HCT116 (cell line): ENCODE data around the gene SVIL. TPM values are rescaled to one million over a fixed set of nuclear protein-coding genes. Genes with fewer than 3 reads are reported as not detected.
"Not testable (repeated sequence)": the region's sequence is repeated elsewhere in the genome, so short reads cannot be mapped to it uniquely, and the experiment has no call there.

Experiments used
- ATAC-seq: fragments of 200-7000 bp; cut with Tn5 transposase; 2 replicates; pipeline ENCODE4 v1.9.1; 2020; ENCODE audit warnings: mild to moderate bottlenecking, moderate library complexity
- BruUV-seq: library from RNA; stranded (reverse); fragments of 400-500 nt; replicated peaks from 2 replicates; lab custom pipeline; 2021; lab: Mats Ljungman, UMichigan
- CTCF ChIA-PET: fragments of 300-600 bp; sonication (Branson Sonifier 250); formaldehyde crosslinking; loops from one replicate; lab custom pipeline; 2021; ENCODE audit warnings: antibody characterized with exemption; lab: Charles Lee
- POLR2A ChIA-PET: fragments of 300-600, 350-600 bp; sonication (Branson Sonifier 250); formaldehyde crosslinking; loops from one replicate; lab custom pipeline; 2021; ENCODE audit warnings: antibody characterized with exemption; lab: Charles Lee
- RAD21 ChIA-PET, 2 experiments: fragments of 300-600 bp; sonication (Branson Sonifier 250); formaldehyde crosslinking; loops; one replicate each; lab custom pipeline; 2023; ENCODE audit warnings: low total read pairs in 2 of 2; ENCODE audit not compliant: uncharacterized antibody in 2 of 2, unreplicated experiment in 2 of 2, low non-redundant PET in 1 of 2; lab: Charles Lee
- DNase-seq: peaks from one replicate; pipeline ENCODE4 v3.0.0-alpha.2; 2010; ENCODE audit warnings: low read depth, low spot score
- H2AFZ ChIP-seq: fragments of 200-600 bp; shearing (Covaris generic), sonication (generic); 2 replicates; pipeline ENCODE4 v1.6.1; 2017; ENCODE audit warnings: low read depth, mixed run types, mixed read lengths, antibody characterized with exemption, low read length; ENCODE audit not compliant: poor library complexity, severe bottlenecking
- H3K27ac ChIP-seq: 2 replicates; pipeline ENCODE4 v1.5.1; 2012; ENCODE audit warnings: low read depth, low read length
- H3K27me3 ChIP-seq: fragments of 200-600 bp; sonication (generic); 2 replicates; pipeline ENCODE4 v1.6.1; 2016; ENCODE audit warnings: mixed run types, low read length, mixed read lengths; ENCODE audit not compliant: insufficient read depth
- H3K36me3 ChIP-seq, 2 experiments: fragments of 200-500 bp in 1 of 2; fragments of 200-600 bp in 1 of 2; sonication (Bioruptor generic) in 1 of 2; sonication (generic) in 1 of 2; 2 replicates each; pipeline versions ENCODE4 v1.5.1 to v1.6.1; 2014 to 2016; ENCODE audit warnings: low read length in 2 of 2, inconsistent platforms in 1 of 2, mixed read lengths in 1 of 2, mixed run types in 1 of 2; ENCODE audit not compliant: insufficient read depth in 2 of 2, control insufficient read depth in 1 of 2
- H3K4me1 ChIP-seq, 2 experiments: fragments of 200-600 bp in 1 of 2; sonication (generic) in 1 of 2; 2 replicates each; pipeline versions ENCODE4 v1.5.1 to v1.6.1; 2012 to 2017; ENCODE audit warnings: low read length in 2 of 2, inconsistent platforms in 1 of 2, mild to moderate bottlenecking in 1 of 2, mixed read lengths in 1 of 2, mixed run types in 1 of 2, moderate library complexity in 1 of 2; ENCODE audit not compliant: insufficient read depth in 2 of 2, control insufficient read depth in 1 of 2
- H3K4me2 ChIP-seq: fragments of 200-600 bp; sonication (generic); 2 replicates; pipeline ENCODE4 v1.6.1; 2017; ENCODE audit warnings: mixed run types, low read length, mixed read lengths
- H3K4me3 ChIP-seq, 2 experiments: fragments of 200-600 bp in 1 of 2; sonication (generic) in 1 of 2; replicated peaks in 1 of 2; 2 replicates each; pipeline ENCODE4 v1.5.1; 2011 to 2016; ENCODE audit warnings: low read length in 2 of 2, control low read depth in 1 of 2, low read depth in 1 of 2, mild to moderate bottlenecking in 1 of 2, mixed read lengths in 1 of 2, mixed run types in 1 of 2
- H3K79me2 ChIP-seq: fragments of 200-600 bp; sonication (generic); 2 replicates; pipeline ENCODE4 v1.6.1; 2017; ENCODE audit warnings: mild to moderate bottlenecking, mixed run types, low read length, moderate library complexity, mixed read lengths; ENCODE audit not compliant: insufficient read depth
- H3K9ac ChIP-seq: fragments of 200-600 bp; sonication (generic); 2 replicates; pipeline ENCODE4 v1.6.1; 2016; ENCODE audit warnings: low read length, mixed read lengths
- H3K9me2 ChIP-seq: fragments of 200-600 bp; sonication (generic), shearing (Covaris generic); 2 replicates; pipeline ENCODE4 v1.6.1; 2017; ENCODE audit warnings: mixed run types, mild to moderate bottlenecking, moderate library complexity; ENCODE audit not compliant: insufficient read depth
- H3K9me3 ChIP-seq, 2 experiments: fragments of 200-500 bp in 1 of 2; fragments of 200-600 bp in 1 of 2; sonication (Bioruptor generic) in 1 of 2; sonication (generic) in 1 of 2; 2 replicates each; pipeline ENCODE4 v1.6.1; 2014 to 2017; ENCODE audit warnings: low read length in 2 of 2, mixed read lengths in 2 of 2, inconsistent platforms in 1 of 2, low read depth in 1 of 2, mild to moderate bottlenecking in 1 of 2, mixed run types in 1 of 2, moderate library complexity in 1 of 2; ENCODE audit not compliant: control insufficient read depth in 1 of 2, insufficient read depth in 1 of 2
- H4K20me1 ChIP-seq: fragments of 200-600 bp; sonication (generic), shearing (Covaris generic); 2 replicates; pipeline ENCODE4 v1.6.1; 2017; ENCODE audit warnings: mixed run types, mild to moderate bottlenecking, moderate library complexity; ENCODE audit not compliant: insufficient read depth
- CEBPB ChIP-seq: IDR thresholded peaks from 2 replicates; pipeline ENCODE4 v1.6.1; 2012; ENCODE audit warnings: low read depth
- ELF1 ChIP-seq: IDR thresholded peaks from 2 replicates; pipeline ENCODE4 v1.6.1; 2012; ENCODE audit warnings: low read depth, borderline replicate concordance
- SIN3A ChIP-seq: IDR thresholded peaks from 2 replicates; pipeline ENCODE4 v1.6.1; 2012; ENCODE audit warnings: low read depth
- YY1 ChIP-seq: IDR thresholded peaks from 2 replicates; pipeline ENCODE4 v1.6.1; 2011; ENCODE audit warnings: low read length, low read depth, moderate library complexity, mild to moderate bottlenecking; ENCODE audit not compliant: insufficient replicate concordance; ENCODE audit errors: extremely low read depth
- intact Hi-C: fragments of 100-400 bp; cut with micrococcal nuclease; formaldehyde crosslinking; loops from 2 replicates; pipeline ENCODE4 v1.10.0; 2022
- total RNA-seq: library from RNA; stranded (reverse); gene quantifications from one replicate; pipeline ENCODE4 v1.2.1, GENCODE V29; 2021; ENCODE audit not compliant: unreplicated experiment
- TF ChIP-seq, protein P1 (sequence below): IDR thresholded peaks from 2 replicates; pipeline ENCODE4 v1.6.1; 2012; ENCODE audit warnings: low read depth

SVIL gene
- total RNA-seq, 1 experiment from 2014 or later = 27.0 TPM

DNA sequence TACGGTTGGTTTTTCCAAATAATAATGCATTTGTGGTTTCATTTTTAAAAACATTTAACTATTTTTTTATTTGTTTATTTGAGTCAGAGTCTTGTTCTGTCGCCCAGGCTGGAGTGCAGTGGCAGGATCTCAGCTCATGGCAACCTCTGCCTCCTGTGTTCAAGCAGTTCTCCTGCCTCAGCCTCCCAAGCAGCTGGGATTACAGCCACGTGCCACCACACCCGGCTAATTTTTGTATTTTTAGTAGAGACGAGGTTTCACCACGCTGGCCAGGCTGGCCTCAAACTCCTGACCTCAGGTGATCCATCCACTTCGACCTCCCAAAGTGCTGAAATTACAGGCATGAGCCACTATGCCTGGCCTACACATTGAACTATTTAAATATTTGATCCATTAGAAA lies 28.1 kb downstream of the SVIL start:
- RAD21 ChIA-PET, H3K79me2 ChIP-seq, H3K9me3 ChIP-seq, H3K27me3 ChIP-seq, H3K4me2 ChIP-seq, DNase-seq, H3K27ac ChIP-seq, H3K4me1 ChIP-seq, BruUV-seq, intact Hi-C loops, H4K20me1 ChIP-seq, POLR2A ChIA-PET, H2AFZ ChIP-seq, ATAC-seq, H3K9ac ChIP-seq, H3K4me3 ChIP-seq, H3K9me2 ChIP-seq, H3K36me3 ChIP-seq: not testable (repeated sequence)
- CTCF ChIA-PET = interaction anchor here (1.1 kb wide), 1 partner anchor 17 kb away, joined by 3 read pairs; no protein-coding TSS in a partner anchor

DNA sequence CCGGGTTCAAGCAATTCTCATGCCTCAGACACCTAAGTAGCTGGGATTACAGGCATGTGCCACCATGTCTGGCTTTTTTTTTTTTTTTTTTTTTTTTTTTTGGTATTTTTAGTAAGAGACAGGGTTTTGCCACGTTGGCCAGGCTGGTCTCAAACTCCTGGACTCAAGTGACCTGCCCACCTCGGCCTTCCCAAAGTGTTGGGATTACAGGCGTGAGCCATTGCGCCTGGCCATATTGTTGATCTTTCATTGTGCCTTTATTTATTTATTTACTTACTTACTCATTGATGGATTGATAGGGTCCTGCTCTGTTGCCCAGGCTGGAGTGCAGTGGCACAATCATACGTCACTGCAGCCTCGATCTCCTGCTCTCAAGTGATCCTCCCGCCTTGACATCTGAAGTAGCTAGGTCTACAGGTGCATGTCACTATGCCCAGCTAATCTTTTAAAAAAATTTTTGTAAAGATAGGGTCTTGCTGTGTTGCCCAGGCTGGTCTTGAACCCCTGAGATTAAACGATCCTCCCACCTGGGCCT lies 30.4 kb downstream of the SVIL start:
- DNase-seq = no peak
- H2AFZ ChIP-seq = no peak overlapping the region
- H3K4me1 ChIP-seq = peaks cover 0 to 17% of the 10 kb centered on the region in 2 experiments; a peak in 2 of 4 replicates
- no peak for ATAC-seq
- no peak overlapping the region for H3K27ac ChIP-seq
- H3K79me2 ChIP-seq = no peaks in the 10 kb centered on the region
- ChIA-PET RAD21 (no interaction called here), CTCF (no interaction called here), POLR2A (no interaction called here)
- H3K36me3 ChIP-seq = no peaks in the 10 kb centered on the region
- TF ChIP-seq SIN3A = no peak
- no peak for TF ChIP-seq ELF1
- TF ChIP-seq, protein P1, sequence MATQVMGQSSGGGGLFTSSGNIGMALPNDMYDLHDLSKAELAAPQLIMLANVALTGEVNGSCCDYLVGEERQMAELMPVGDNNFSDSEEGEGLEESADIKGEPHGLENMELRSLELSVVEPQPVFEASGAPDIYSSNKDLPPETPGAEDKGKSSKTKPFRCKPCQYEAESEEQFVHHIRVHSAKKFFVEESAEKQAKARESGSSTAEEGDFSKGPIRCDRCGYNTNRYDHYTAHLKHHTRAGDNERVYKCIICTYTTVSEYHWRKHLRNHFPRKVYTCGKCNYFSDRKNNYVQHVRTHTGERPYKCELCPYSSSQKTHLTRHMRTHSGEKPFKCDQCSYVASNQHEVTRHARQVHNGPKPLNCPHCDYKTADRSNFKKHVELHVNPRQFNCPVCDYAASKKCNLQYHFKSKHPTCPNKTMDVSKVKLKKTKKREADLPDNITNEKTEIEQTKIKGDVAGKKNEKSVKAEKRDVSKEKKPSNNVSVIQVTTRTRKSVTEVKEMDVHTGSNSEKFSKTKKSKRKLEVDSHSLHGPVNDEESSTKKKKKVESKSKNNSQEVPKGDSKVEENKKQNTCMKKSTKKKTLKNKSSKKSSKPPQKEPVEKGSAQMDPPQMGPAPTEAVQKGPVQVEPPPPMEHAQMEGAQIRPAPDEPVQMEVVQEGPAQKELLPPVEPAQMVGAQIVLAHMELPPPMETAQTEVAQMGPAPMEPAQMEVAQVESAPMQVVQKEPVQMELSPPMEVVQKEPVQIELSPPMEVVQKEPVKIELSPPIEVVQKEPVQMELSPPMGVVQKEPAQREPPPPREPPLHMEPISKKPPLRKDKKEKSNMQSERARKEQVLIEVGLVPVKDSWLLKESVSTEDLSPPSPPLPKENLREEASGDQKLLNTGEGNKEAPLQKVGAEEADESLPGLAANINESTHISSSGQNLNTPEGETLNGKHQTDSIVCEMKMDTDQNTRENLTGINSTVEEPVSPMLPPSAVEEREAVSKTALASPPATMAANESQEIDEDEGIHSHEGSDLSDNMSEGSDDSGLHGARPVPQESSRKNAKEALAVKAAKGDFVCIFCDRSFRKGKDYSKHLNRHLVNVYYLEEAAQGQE = no peak
- no peak for TF ChIP-seq CEBPB
- TF ChIP-seq YY1 = no peak
- H3K9me2 ChIP-seq = no peaks in the 10 kb centered on the region
- H3K4me3 ChIP-seq = no peak overlapping the region
- intact Hi-C loops = no loop called here
- no TSS peak for BruUV-seq
- H3K9me3 ChIP-seq = no peaks in the 10 kb centered on the region
- no peaks in the 10 kb centered on the region for H4K20me1 ChIP-seq
- H3K4me2 ChIP-seq = no peak overlapping the region
- no peak overlapping the region for H3K9ac ChIP-seq
- no peaks in the 10 kb centered on the region for H3K27me3 ChIP-seq
